GM12878 (cell line): ENCODE results near the gene STARD10. TPM values are rescaled to one million over a fixed set of nuclear protein-coding genes. Genes with fewer than 3 reads are reported as not detected.

ENCODE experiments used
- ATAC-seq: fragments of 200-7000 bp; cut with Tn5 transposase; 3 replicates; pipeline ENCODE4 v1.9.1; 2020; ENCODE audit warnings: mild to moderate bottlenecking, moderate library complexity
- BruUV-seq: library from RNA; stranded (reverse); fragments of 400-500 nt; replicated peaks from 2 replicates; lab custom pipeline; 2021; lab: Mats Ljungman, UMichigan
- CTCF ChIA-PET: fragments of 300-600 bp; sonication (Branson Sonifier 250); formaldehyde crosslinking; extraction: SDS; loops from one replicate; lab custom pipeline; 2021; ENCODE audit warnings: inconsistent platforms; lab: Yijun Ruan, JAX
- POLR2A ChIA-PET: fragments of 350-600 bp; formaldehyde crosslinking; extraction: SDS; loops from one replicate; lab custom pipeline; 2021; ENCODE audit warnings: inconsistent platforms; lab: Charles Lee
- RAD21 ChIA-PET: fragments of 300-600 bp; sonication (Branson Sonifier 250); formaldehyde crosslinking; loops from one replicate; lab custom pipeline; 2023; ENCODE audit warnings: antibody characterized with exemption; ENCODE audit not compliant: unreplicated experiment; lab: Charles Lee
- SMC1A ChIA-PET: fragments of 300-600 bp; sonication (Branson Sonifier 250); formaldehyde crosslinking; loops from one replicate; lab custom pipeline; 2023; ENCODE audit not compliant: unreplicated experiment, uncharacterized antibody; lab: Charles Lee
- DNase-seq: peaks from one replicate; pipeline ENCODE4 v3.0.0-alpha.2; 2011; ENCODE audit warnings: low read depth, low spot score
- FAIRE-seq: peaks from 3 replicates; lab custom pipeline; 2011; peaks lifted over from hg19 to GRCh38; lab: Jason Lieb, UNC
- H2AFZ ChIP-seq: 2 replicates; pipeline ENCODE4 v1.6.0; 2011; ENCODE audit warnings: low read depth, low read length, control low read depth; ENCODE audit not compliant: control insufficient read depth
- H3K27ac ChIP-seq: 2 replicates; pipeline ENCODE4 v1.5.1; 2011; ENCODE audit warnings: control low read depth; ENCODE audit not compliant: control insufficient read depth, insufficient read depth
- H3K27me3 ChIP-seq, 2 experiments: replicated peaks in 1 of 2; 2 replicates each; pipeline versions ENCODE4 v1.6.0 to v1.6.1; 2011; ENCODE audit warnings: low read length in 1 of 2; ENCODE audit not compliant: control insufficient read depth in 2 of 2, insufficient read depth in 2 of 2
- H3K36me3 ChIP-seq, 2 experiments: 2 replicates each; pipeline ENCODE4 v1.5.1; 2011; ENCODE audit warnings: low read length in 1 of 2; ENCODE audit not compliant: control insufficient read depth in 2 of 2, insufficient read depth in 2 of 2
- H3K4me1 ChIP-seq: 2 replicates; pipeline ENCODE4 v1.6.1; 2011; ENCODE audit warnings: mild to moderate bottlenecking, low read length, moderate library complexity, mixed read lengths; ENCODE audit not compliant: control insufficient read depth, insufficient read depth
- H3K4me2 ChIP-seq: 2 replicates; pipeline ENCODE4 v1.6.0; 2011; ENCODE audit warnings: control low read depth; ENCODE audit not compliant: control insufficient read depth, insufficient read depth
- H3K4me3 ChIP-seq: fragments of 200-600 bp; sonication (generic); 2 replicates; pipeline ENCODE4 v1.5.1; 2016
- H3K79me2 ChIP-seq: 2 replicates; pipeline ENCODE4 v1.6.0; 2011; ENCODE audit warnings: low read length; ENCODE audit not compliant: control insufficient read depth, insufficient read depth
- H3K9ac ChIP-seq: 2 replicates; pipeline ENCODE4 v1.8.0; 2011; ENCODE audit warnings: low read length, control low read depth, mixed read lengths; ENCODE audit not compliant: control insufficient read depth, insufficient read depth
- H3K9me3 ChIP-seq: replicated peaks from 3 replicates; pipeline ENCODE4 v1.5.1; 2011; ENCODE audit warnings: mild to moderate bottlenecking, low read length; ENCODE audit not compliant: control insufficient read depth, insufficient read depth
- H4K20me1 ChIP-seq: 2 replicates; pipeline ENCODE4 v1.6.0; 2011; ENCODE audit not compliant: control insufficient read depth, insufficient read depth
- MLLT1 ChIP-seq: fragments of 450-650 bp; IDR thresholded peaks from 2 replicates; pipeline ENCODE4 v1.6.1; 2016; ENCODE audit warnings: mild to moderate bottlenecking
- PBX3 ChIP-seq: IDR thresholded peaks from 2 replicates; pipeline ENCODE4 v1.6.1; 2011; ENCODE audit warnings: mild to moderate bottlenecking, low read depth, low read length, moderate library complexity; ENCODE audit not compliant: insufficient replicate concordance
- PKNOX1 ChIP-seq: fragments of 450-650 bp; IDR thresholded peaks from 2 replicates; pipeline ENCODE4 v1.6.1; 2016; ENCODE audit warnings: mild to moderate bottlenecking
- SMC3 ChIP-seq: IDR thresholded peaks from 2 replicates; pipeline ENCODE4 v1.6.1; 2011; ENCODE audit warnings: low read length, improper control_type of control experiment, borderline replicate concordance
- TCF12 ChIP-seq: IDR thresholded peaks from 2 replicates; pipeline ENCODE4 v1.6.1; 2011; ENCODE audit warnings: low read depth, mild to moderate bottlenecking, low read length
- WGBS: methylation state at CpG from one replicate; pipeline ENCODE4 v1.1.6; 2016; ENCODE audit warnings: low lambda C conversion rate; ENCODE audit not compliant: insufficient replicate concordance, insufficient coverage; ENCODE audit errors: missing lambda C conversion rate; 5-methylcytosine and 5-hydroxymethylcytosine counted together
- in situ Hi-C: fragments of 300-500 bp; cut with MboI; formaldehyde crosslinking; loops from 9 replicates; pipeline ENCODE4 v1.14.3; 2018; ENCODE audit warnings: mixed read lengths
- intact Hi-C: fragments of 100-400 bp; cut with micrococcal nuclease; formaldehyde crosslinking; loops from one replicate; pipeline ENCODE4 v1.14.2; 2022; ENCODE audit not compliant: unreplicated experiment
- polyA plus RNA-seq, 11 experiments: library from polyadenylated mRNA; depleted of rRNA in 4 of 11; unstranded in 6 of 11; stranded (reverse) in 5 of 11; fragments of >200 nt; fragmentation: Nextera tagmentation in 4 of 11; fragmentation: Illumina TruSeq in 1 of 11; extraction: Ambion mirVana in 4 of 11; extraction: Trizol in 1 of 11; gene quantifications; 1 replicate in 1 of 11; 2 replicates in 10 of 11; pipeline versions ENCODE4 v1.2.1 to v1.2.3, GENCODE V29; 2011 to 2016; ENCODE audit warnings: inconsistent platforms in 2 of 11, missing spikeins in 2 of 11, low read depth in 1 of 11
- total RNA-seq, 4 experiments: library from RNA; depleted of rRNA in 3 of 4; stranded (reverse); fragments of >200 nt in 3 of 4; fragmentation: Illumina TruSeq in 1 of 4; extraction: Trizol in 1 of 4; gene quantifications; 2 replicates each; pipeline versions ENCODE4 v1.2.1 to v1.2.3, GENCODE V29; 2013 to 2021

The STARD10 gene
- total and polyA plus RNA-seq, 10 of the 15 experiments (the other 5 are each of a cell fraction or from before 2014, with no cell fraction given) = 0.15 to 43.2 (median 23.1) TPM

- Histone ChIP-seq H3K27me3 (no peaks in the 10 kb centered on the region), H3K4me3 (peak overlapping the region; percentile 89), H3K27ac (peak overlapping the region; percentile 98), H3K36me3 (peaks cover under 1 to 3% of the 10 kb centered on the region in 2 experiments; a peak in 2 of 4 replicates), H3K4me2 (peak overlapping the region; percentile 99), H3K79me2 (peaks cover 55% of the 10 kb centered on the region), H2AFZ (peak overlapping the region; percentile 78), H3K9me3 (no peaks in the 10 kb centered on the region), H3K4me1 (peaks cover 14% of the 10 kb centered on the region), H4K20me1 (no peaks in the 10 kb centered on the region), H3K9ac (peak overlapping the region; percentile 88)
- DNase-seq (no peak), FAIRE-seq (no peak), ATAC-seq (peak; percentile 2)
- ChIA-PET SMC1A (interaction anchor here (0.7 to 3.2 kb wide), 12 partner anchors 9 to 365 kb away, joined by 3 to 11 read pairs (median 4); partner anchors contain the start of gene STARD10), POLR2A (interaction anchor here (0.9 to 5.4 kb wide), 9 partner anchors 10 to 90 kb away, joined by 3 to 46 read pairs (median 6); partner anchors contain the start of gene STARD10), RAD21 (interaction anchor here (0.5 to 4.3 kb wide), 8 partner anchors 19 to 434 kb away, joined by 3 to 45 read pairs (median 6); partner anchors contain the start of gene STARD10), CTCF (interaction anchor here (1.0 to 8.3 kb wide), 10 partner anchors 11 to 365 kb away, joined by 3 to 154 read pairs (median 4); partner anchors contain the start of gene STARD10)
- in situ Hi-C loops = no loop called here
- TF ChIP-seq SMC3 (no peak), PBX3 (peak; percentile 66), TCF12 (no peak), MLLT1 (no peak), PKNOX1 (peak; percentile 92)
- intact Hi-C loops = loop anchor here (5.0 to 10.0 kb wide), 2 partner anchors 70 to 228 kb away; no protein-coding TSS in a partner anchor
- no TSS peak for BruUV-seq
- 5% methylated on average over 4 of the region's 4 CpGs for WGBS
These were observed 18.7 kb upstream of the STARD10 start for GRCh38 chr11:72812604-72812966.
